ENCODE data around the gene TFB1M. TPM values are rescaled to one million over a fixed set of nuclear protein-coding genes. Genes with fewer than 3 reads are reported as not detected.
"Not testable (repeated sequence)": the region's sequence is repeated elsewhere in the genome, so short reads cannot be mapped to it uniquely, and the experiment has no call there.

Gene TFB1M
- total RNA-seq, 1 experiment from 2014 or later, result 18.6 TPM

DNA sequence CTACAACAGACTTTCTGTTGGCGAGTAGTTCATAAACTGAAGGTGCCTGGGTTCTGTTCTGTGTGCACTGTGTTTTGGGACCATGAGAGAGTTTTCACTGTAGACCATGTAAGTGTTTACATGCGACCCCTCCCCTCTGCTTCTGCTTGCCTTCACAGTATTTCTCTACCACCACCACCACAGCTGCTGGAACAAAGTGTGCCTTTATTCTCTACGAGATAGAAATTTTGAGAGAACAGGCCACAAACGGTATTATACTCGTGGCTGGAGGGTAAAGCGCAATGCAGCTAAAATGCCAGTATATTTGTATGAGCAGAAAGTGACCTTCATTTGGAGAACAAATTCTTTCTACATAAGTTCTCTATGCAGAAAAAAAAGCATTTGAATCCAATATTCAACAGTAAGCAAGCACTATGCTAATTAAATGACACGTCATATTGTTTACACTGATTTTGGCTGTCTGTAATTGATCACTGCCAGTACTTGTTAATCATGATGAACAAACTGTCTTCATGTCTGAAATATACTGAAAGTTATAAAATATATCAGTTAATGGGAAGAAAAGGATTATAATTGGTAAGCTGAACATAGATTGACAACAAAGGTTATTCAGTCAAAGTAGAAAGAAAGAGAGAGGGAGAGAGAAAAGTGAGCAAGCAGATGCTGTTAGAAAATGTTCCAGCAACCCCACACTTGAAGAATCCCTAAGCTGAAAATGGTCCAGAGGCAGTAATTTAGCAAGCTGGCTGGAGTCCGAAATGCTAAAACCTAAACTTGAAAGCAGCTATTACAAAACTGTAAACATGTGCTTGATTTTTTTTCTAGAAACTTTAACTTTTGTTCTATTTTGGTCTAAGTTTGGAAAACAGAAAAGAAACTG, 41.7 kb downstream of the TFB1M start:
- no peak for DNase-seq (ENCODE audit: low read depth)
- in situ Hi-C loops (cut with HindIII; ENCODE audit: low pct_unique_long_range_greater_than_20kb, low sequenced_read_pairs), result no loop called here

DNA sequence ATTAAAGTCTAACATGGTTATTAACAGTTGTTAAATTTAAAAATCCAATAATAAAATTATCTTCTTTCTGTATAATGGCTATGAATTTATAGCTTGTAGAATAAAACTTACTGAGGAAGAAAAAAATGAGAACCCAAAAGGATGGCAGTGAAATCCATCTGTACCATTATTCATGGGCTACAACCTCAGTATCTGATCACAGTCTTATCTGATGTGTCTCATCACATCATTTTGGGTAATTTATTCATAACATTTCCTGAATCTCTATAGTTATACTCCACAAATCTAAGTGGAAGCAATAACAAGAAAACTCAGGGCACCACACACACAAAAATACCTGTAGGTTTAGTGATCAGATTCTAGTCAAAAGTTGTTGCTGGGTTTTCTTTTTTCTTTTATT, 43.1 kb downstream of the TFB1M start:
- no peak for DNase-seq (ENCODE audit: low read depth)
- in situ Hi-C loops (cut with HindIII; ENCODE audit: low pct_unique_long_range_greater_than_20kb, low sequenced_read_pairs), result no loop called here

GRCh38 chr6:155270561-155271091, 43.7 kb downstream of the TFB1M start:
- in situ Hi-C loops (cut with HindIII; ENCODE audit: low pct_unique_long_range_greater_than_20kb, low sequenced_read_pairs), result no loop called here
- DNase-seq (ENCODE audit: low read depth), result no peak

DNA sequence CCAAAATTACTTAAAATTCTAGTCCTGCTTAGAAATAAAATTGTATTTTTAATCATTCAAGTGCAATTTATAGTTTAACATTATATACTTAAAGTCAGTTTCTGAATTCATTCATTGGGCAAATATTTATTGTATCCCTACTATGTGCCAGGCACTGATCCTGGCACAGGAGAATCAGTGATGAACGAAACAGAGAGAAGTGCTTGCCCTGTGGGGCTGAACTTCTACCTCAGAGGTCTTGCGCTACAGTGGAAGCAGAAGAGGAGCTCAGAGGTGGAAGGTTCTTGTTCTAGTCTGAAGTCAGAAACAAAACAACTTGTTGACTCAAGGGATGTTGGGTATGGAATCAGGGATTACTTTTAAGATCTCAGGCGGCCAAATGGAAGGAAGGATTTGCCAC, 44.5 kb downstream of the TFB1M start:
- in situ Hi-C loops (cut with HindIII; ENCODE audit: low pct_unique_long_range_greater_than_20kb, low sequenced_read_pairs), result no loop called here
- DNase-seq (ENCODE audit: low read depth), result no peak

GRCh38 chr6:155268088-155268867, 46.0 kb downstream of the TFB1M start:
- DNase-seq (ENCODE audit: low read depth), result peak; percentile 15

GRCh38 chr6:155267411-155267810, 46.9 kb downstream of the TFB1M start:
- in situ Hi-C loops (cut with HindIII; ENCODE audit: low pct_unique_long_range_greater_than_20kb, low sequenced_read_pairs), result no loop called here
- no peak for DNase-seq (ENCODE audit: low read depth)

More at GRCh38 chr6:155268088-155268867, 46.0 kb downstream of the TFB1M start:
- in situ Hi-C loops (cut with HindIII; ENCODE audit: low pct_unique_long_range_greater_than_20kb, low sequenced_read_pairs), result not testable (repeated sequence)

DNA sequence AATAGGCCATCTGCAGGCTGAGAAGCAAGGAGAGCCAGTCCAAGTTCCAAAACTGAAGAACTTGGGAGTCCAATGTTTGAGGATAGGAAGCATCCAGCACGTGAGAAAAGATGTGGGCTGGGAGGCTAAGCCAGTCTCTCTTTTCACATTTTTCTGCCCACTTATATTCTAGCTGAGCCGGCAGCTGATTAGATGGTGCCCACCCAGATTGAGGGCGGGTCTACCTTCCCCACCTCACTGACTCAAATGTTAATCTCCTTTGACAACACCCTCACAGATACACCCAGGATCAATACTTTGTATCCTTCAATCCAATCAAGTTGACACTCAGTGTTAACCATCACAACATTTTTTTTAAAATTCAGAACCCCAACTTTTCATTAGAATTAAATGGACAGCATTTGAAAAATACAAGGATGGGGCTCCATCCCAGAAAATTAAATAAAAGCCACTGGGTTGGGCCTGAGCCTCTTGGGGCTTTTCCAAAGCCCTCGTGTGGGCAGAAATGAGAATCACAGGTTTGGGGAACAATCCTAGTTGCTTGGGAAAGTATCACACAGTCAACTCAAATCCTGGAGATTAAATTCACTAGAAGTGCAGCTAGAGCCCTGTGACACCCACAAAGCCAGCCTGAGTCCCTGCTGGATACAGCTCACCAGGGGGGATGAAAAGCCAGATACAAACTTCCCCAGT, 48.3 kb downstream of the TFB1M start:
- in situ Hi-C loops (cut with HindIII; ENCODE audit: low pct_unique_long_range_greater_than_20kb, low sequenced_read_pairs), result no loop called here
- DNase-seq (ENCODE audit: low read depth), result no peak

DNA sequence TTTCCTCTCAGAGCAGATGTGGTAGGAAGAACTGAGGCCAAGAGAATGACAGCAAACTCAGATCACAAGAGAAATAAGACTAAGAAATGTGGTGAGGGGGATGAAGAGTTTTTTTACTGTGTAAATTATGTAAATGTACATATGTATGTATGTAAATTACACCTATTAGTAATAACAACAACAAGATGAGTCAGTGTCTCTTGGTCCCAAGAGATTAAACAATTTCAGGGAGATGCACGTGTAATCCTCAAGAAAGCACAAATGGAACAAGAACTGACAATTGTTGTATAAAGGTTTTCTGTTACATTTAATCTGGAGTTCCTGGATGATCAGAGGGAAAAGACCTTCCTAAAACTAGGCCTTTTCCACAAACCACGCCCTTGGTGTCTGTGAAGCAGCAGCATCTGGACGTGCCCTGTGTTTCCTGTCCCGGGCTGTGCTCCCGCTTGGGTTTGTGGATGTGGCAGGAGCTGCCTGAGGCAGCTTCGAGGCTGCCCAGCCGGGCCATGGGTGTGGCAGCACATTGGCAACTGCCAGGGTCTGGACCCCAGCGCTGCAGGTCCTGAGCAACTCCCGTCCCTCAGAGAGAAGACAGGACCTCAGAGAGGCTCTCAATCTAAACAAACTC, 49.5 kb downstream of the TFB1M start:
- DNase-seq (ENCODE audit: low read depth), result no peak
- in situ Hi-C loops (cut with HindIII; ENCODE audit: low pct_unique_long_range_greater_than_20kb, low sequenced_read_pairs), result no loop called here

DNA sequence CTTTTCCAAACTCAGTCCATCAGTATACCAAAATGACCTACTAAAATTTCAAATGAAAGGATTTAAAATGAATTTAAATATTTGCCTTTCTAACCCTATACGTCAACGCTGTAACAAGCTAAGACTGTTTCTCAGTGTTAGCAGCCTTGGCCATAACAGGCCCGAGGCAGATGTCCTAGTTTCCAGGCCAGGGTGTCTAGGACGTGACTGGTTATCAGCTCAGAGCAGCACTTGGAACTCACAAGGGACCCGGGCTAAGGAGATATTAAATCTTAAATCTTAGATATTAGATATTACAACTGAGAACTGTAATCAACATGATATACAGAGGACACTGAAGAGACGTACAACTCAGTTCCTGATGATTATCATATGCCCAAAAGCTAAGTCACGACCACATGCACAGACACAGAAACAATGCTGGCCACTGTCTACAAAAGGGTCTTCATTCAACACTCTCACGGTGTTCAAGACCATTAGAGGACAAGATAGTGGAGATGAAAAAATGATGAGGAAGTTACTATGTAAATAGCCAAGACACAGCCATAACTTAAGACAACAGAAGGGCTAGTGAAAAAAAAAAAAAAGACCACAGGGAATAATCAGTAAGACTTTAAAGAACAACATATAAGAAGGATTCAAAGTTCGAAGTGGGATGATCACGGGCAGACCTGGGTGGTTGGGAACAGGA, 50.8 kb downstream of the TFB1M start, which contains the start of gene CLDN20:
CLDN20 (plus strand) TSS at position 641 of the 691 bp plus-strand sequence. CDS start 11,707 bp downstream, outside the sequence.
- in situ Hi-C loops (cut with HindIII; ENCODE audit: low pct_unique_long_range_greater_than_20kb, low sequenced_read_pairs), result no loop called here
- no peak for DNase-seq (ENCODE audit: low read depth)

DNA sequence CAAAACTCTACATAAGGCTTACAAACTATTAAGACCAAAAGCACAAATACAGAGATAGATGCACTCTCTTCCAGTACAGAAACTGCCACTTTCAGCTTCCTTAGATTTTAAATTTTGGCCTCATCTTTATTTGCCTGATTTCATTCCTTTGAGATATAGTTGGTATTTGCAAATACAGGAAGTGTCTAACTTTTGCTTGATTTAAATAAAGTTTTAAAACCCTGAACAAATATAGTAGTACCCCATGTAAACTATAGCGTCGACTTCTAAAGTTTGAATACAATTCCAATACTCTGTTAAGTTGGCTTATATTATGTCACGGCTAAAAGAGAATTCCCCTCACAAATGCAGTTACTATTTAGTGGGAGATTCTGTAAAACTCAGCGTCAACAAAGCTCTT, 51.6 kb downstream of the TFB1M start:
- no peak for DNase-seq (ENCODE audit: low read depth)
- in situ Hi-C loops (cut with HindIII; ENCODE audit: low pct_unique_long_range_greater_than_20kb, low sequenced_read_pairs), result no loop called here

DNA sequence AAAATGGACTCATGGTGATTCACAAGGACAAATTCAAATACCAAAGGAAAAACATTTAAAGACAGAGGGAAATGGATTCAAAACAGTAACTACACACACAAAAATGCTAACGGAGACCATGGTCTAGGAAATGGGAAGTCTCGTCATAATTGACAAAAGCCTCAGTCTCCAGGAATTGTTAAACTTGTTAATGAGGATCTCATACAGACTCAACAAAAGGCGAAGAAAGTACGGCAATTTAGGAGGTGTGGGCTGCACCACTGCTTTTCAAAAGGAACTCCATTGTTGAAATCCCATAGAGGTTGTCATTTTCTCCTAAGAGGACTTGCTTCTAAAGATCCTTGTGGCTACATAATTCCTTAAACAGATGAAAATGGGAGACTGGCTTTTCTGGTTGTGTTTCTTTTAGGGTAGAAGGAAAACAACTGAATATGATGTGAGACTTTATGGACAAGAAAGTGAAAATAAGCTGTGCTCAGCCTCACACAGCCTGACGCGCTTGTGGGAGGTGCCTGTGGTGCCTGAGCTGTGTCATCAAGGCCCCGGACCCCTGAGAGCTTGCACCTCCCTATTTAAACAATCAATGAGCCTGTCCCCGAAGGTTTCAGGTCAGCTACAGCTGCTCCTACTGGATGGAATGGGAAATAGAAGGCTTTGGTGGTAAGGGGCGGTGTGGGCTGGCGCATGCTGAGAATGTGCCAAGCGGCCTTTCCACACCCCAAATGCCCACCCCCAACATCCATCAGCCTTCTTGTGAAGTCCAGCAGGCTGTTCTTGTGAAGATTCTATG, 53.0 kb downstream of the TFB1M start:
- in situ Hi-C loops (cut with HindIII; ENCODE audit: low pct_unique_long_range_greater_than_20kb, low sequenced_read_pairs), result no loop called here
- DNase-seq (ENCODE audit: low read depth), result no peak

DNA sequence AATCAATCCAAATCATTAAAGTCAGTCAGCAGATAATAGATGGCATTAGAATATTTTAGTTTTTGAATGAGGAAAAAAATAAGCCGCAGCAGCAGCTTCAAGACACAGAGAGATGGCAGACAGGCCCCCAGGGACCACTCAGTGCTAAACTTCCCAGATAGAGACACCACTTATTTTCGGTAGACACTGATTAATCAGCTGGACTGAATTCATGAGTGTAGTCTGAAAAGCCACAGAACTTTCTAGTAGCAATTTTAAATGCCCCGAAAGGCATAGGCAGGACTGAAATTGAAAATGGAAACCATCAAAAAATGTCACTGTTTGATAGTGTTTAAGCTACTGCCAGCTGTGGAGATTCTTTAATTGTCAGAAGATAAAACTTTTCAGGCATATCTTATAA, 53.6 kb downstream of the TFB1M start:
- in situ Hi-C loops (cut with HindIII; ENCODE audit: low pct_unique_long_range_greater_than_20kb, low sequenced_read_pairs), result no loop called here
- DNase-seq (ENCODE audit: low read depth), result no peak

- DNase-seq (ENCODE audit: low read depth), result no peak
- in situ Hi-C loops (cut with HindIII; ENCODE audit: low pct_unique_long_range_greater_than_20kb, low sequenced_read_pairs), result no loop called here
Observed at GRCh38 chr6:155259897-155260296, 54.4 kb downstream of the TFB1M start.

- no peak for DNase-seq (ENCODE audit: low read depth)
- in situ Hi-C loops (cut with HindIII; ENCODE audit: low pct_unique_long_range_greater_than_20kb, low sequenced_read_pairs), result no loop called here
Observed at GRCh38 chr6:155259204-155259603, 55.1 kb downstream of the TFB1M start.

- DNase-seq (ENCODE audit: low read depth), result no peak
- in situ Hi-C loops (cut with HindIII; ENCODE audit: low pct_unique_long_range_greater_than_20kb, low sequenced_read_pairs), result no loop called here
Observed at GRCh38 chr6:155257796-155258195, 56.5 kb downstream of the TFB1M start.

DNA sequence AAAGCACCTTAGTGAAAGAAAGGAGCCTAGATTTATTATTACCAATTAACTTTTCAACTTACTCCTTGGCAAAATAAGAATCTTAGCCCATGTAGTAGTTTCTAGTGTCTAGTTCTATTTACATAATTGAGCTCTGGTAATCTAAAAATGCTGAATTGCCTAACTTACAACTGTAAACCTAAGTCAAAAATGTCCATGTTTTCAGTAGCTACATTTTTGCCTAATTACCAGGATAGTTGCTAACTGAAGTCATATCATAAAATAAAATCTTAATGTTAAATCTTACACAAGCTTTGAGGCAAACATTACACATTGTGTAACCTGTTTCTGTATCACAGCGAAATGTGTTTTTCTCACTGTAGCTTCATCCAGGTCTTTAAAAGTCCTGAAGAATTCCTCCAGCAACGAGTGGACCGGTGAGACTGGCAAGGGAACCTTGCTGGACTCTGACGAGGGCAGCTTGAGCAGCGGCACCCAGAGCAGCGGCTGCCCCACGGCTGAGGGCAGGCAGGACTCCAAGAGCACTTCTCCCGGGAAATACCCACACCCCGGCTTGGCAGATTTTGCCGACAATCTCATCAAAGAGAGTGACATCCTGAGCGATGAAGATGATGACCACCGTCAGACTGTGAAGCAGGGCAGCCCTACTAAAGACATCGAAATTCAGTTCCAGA, 58.0 kb downstream of the TFB1M start:
- in situ Hi-C loops (cut with HindIII; ENCODE audit: low pct_unique_long_range_greater_than_20kb, low sequenced_read_pairs), result no loop called here
- DNase-seq (ENCODE audit: low read depth), result no peak

Data from Caki2 (cell line).